HG03095 (cell line): ENCODE data around the gene RALGPS1.

ENCODE experiments used
- ATAC-seq: cut with Tn5 transposase; IDR thresholded peaks from one replicate; pipeline ENCODE4 v1.9.1; 2021; ENCODE audit warnings: moderate library complexity; ENCODE audit not compliant: unreplicated experiment

The RALGPS1 gene

GRCh38 chr9:126953041-126953809, 38.6 kb downstream of the RALGPS1 start:
- ATAC-seq = no peak

- ATAC-seq = no peak
Observed at GRCh38 chr9:126955811-126956210, 41.2 kb downstream of the RALGPS1 start.

- ATAC-seq = no peak
Observed at GRCh38 chr9:126956917-126957686, 42.5 kb downstream of the RALGPS1 start.

GRCh38 chr9:126957687-126958053, 43.1 kb downstream of the RALGPS1 start:
- ATAC-seq = no peak

GRCh38 chr9:126959336-126959735, 44.8 kb downstream of the RALGPS1 start:
- ATAC-seq = no peak

- no peak for ATAC-seq
Observed at GRCh38 chr9:126959917-126960316, 45.3 kb downstream of the RALGPS1 start.

GRCh38 chr9:126962336-126962735, 47.8 kb downstream of the RALGPS1 start:
- ATAC-seq = no peak

GRCh38 chr9:126965077-126965476, 50.5 kb downstream of the RALGPS1 start:
- ATAC-seq = no peak

- ATAC-seq = no peak
Observed at GRCh38 chr9:126965541-126966428, 51.2 kb downstream of the RALGPS1 start.

- no peak for ATAC-seq
Observed at GRCh38 chr9:126971261-126971660, 56.7 kb downstream of the RALGPS1 start.

- no peak for ATAC-seq
Observed at GRCh38 chr9:126973651-126974529, 59.3 kb downstream of the RALGPS1 start.

GRCh38 chr9:126974594-126974993, 60.0 kb downstream of the RALGPS1 start:
- no peak for ATAC-seq

- no peak for ATAC-seq
Observed at GRCh38 chr9:126975327-126976220, 61.0 kb downstream of the RALGPS1 start.

- ATAC-seq = no peak
Observed at GRCh38 chr9:126979461-126979860, 64.9 kb downstream of the RALGPS1 start.

GRCh38 chr9:126980231-126980630, 65.6 kb downstream of the RALGPS1 start:
- no peak for ATAC-seq

GRCh38 chr9:126981218-126981617, 66.6 kb downstream of the RALGPS1 start:
- ATAC-seq = no peak

GRCh38 chr9:126982215-126983002, 67.8 kb downstream of the RALGPS1 start:
- ATAC-seq = no peak

GRCh38 chr9:126983767-126984166, 69.2 kb downstream of the RALGPS1 start:
- no peak for ATAC-seq

- ATAC-seq = no peak
Observed at GRCh38 chr9:126984969-126985368, 70.4 kb downstream of the RALGPS1 start.
